NB4 (cell line): Measurements from ENCODE around the gene ACCS.

Experiments
- CTCF ChIP-seq: IDR thresholded peaks from one replicate; pipeline ENCODE4 v1.5.1; 2012; ENCODE audit warnings: low read depth, low read length
- MYC ChIP-seq: IDR thresholded peaks from 2 replicates; pipeline ENCODE4 v1.6.1; 2011; ENCODE audit warnings: low read depth, low read length
- POLR2A ChIP-seq: IDR thresholded peaks from 2 replicates; pipeline ENCODE4 v1.6.1; 2011; ENCODE audit warnings: mild to moderate bottlenecking; ENCODE audit not compliant: insufficient read length; ENCODE audit errors: extremely low read depth
- TF ChIP-seq, protein P1 (sequence below): IDR thresholded peaks from 2 replicates; pipeline ENCODE4 v1.6.1; 2011; ENCODE audit warnings: low read depth, low read length

GRCh38 chr11:44126304-44126703 is 60.2 kb downstream of the ACCS start:
- TF ChIP-seq, protein P1, sequence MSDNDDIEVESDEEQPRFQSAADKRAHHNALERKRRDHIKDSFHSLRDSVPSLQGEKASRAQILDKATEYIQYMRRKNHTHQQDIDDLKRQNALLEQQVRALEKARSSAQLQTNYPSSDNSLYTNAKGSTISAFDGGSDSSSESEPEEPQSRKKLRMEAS = no peak
- no peak for TF ChIP-seq POLR2A
- TF ChIP-seq CTCF = no peak
- no peak for TF ChIP-seq MYC
